ENCODE results near the gene STKLD1. TPM values are rescaled to one million over a fixed set of nuclear protein-coding genes. Genes with fewer than 3 reads are reported as not detected.

Gene STKLD1
- total RNA-seq, 2 experiments from 2014 or later = 0.65 to 2.0 TPM

- ChIA-PET POLR2A (interaction anchor here (0.6 kb wide), 1 partner anchor 152 kb away, joined by 4 read pairs; no protein-coding TSS in a partner anchor), CTCF (interaction anchor here (1.0 kb wide), 1 partner anchor 192 kb away, joined by 4 read pairs; no protein-coding TSS in a partner anchor)
These were observed 40.0 kb upstream of the STKLD1 start, which contains the start of gene SURF6 for GRCh38 chr9:133335924-133336811. Gene SURF6, minus strand, starts transcription at chr9:133336188. Its CDS starts 56 bp downstream, at chr9:133336132.

GRCh38 chr9:133339641-133340040 is 36.5 kb upstream of the STKLD1 start:
- H3K4me3 Mint-ChIP-seq = no peak overlapping the region
- no peaks in the 10 kb centered on the region for H3K27me3 Mint-ChIP-seq

More at GRCh38 chr9:133335924-133336811, 40.0 kb upstream of the STKLD1 start, which contains the start of gene SURF6:
- H3K4me1 Mint-ChIP-seq = peaks cover 53% of the 10 kb centered on the region
- peak; percentile 93 for DNase-seq
- peak within 1 kb of the TSS; percentile 93 for H3K4me3 Mint-ChIP-seq
- H3K27ac Mint-ChIP-seq = peak within 1 kb of the TSS; percentile 94
- H3K36me3 Mint-ChIP-seq (ENCODE audit: low read depth) = peaks cover 50% of the 10 kb centered on the region
- no peaks in the 10 kb centered on the region for H3K27me3 Mint-ChIP-seq
- H3K9me3 Mint-ChIP-seq = no peaks in the 10 kb centered on the region

DNA sequence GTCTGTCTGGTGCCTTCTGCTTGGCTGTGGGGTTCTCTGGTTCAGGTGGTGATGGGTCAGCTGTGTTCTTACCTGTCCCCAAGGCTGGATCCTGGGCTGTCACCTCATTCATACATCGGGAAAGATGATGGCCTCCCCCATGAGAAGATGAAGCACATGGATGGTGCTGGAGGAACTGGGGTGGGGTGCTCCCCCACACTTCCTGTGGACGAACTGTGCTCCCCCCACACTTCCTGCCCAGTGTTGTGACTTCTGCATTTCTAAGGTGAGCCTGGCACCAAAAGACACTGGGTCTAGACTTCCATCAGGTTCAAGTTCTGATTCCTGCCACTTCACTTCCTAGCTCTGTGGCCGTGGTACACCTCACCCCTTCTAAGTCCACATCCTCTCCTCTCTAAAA is 35.9 kb upstream of the STKLD1 start:
- Mint-ChIP-seq H3K27me3 (no peaks in the 10 kb centered on the region), H3K9me3 (no peaks in the 10 kb centered on the region), H3K27ac (peak overlapping the region; percentile 78), H3K36me3 (ENCODE audit: low read depth) (peaks cover 38% of the 10 kb centered on the region), H3K4me1 (peaks cover 43% of the 10 kb centered on the region), H3K4me3 (no peak overlapping the region)
- DNase-seq = no peak
- POLR2A ChIA-PET = no interaction called here
- CTCF ChIA-PET = interaction anchor here (0.8 to 3.2 kb wide), 5 partner anchors 8 to 32 kb away, joined by 3 to 9 read pairs (median 4); partner anchors contain the start of genes MED22 and RPL7A

More at GRCh38 chr9:133339641-133340040, 36.5 kb upstream of the STKLD1 start:
- ChIA-PET POLR2A (no interaction called here), CTCF (interaction anchor here (0.8 to 3.2 kb wide), 4 partner anchors 9 to 32 kb away, joined by 3 to 9 read pairs (median 4); partner anchors contain the start of genes MED22 and RPL7A)
- no peak for DNase-seq
- H3K27ac Mint-ChIP-seq = peak overlapping the region; percentile 78
- peaks cover 48% of the 10 kb centered on the region for H3K4me1 Mint-ChIP-seq
- no peaks in the 10 kb centered on the region for H3K9me3 Mint-ChIP-seq
- peaks cover 38% of the 10 kb centered on the region for H3K36me3 Mint-ChIP-seq (ENCODE audit: low read depth)

GRCh38 chr9:133340916-133341315 is 35.2 kb upstream of the STKLD1 start:
- POLR2A ChIA-PET = no interaction called here
- Mint-ChIP-seq H3K36me3 (ENCODE audit: low read depth) (peaks cover 34% of the 10 kb centered on the region), H3K4me1 (peaks cover 42% of the 10 kb centered on the region), H3K27me3 (no peaks in the 10 kb centered on the region), H3K4me3 (no peak overlapping the region), H3K9me3 (no peaks in the 10 kb centered on the region), H3K27ac (peak overlapping the region; percentile 78)
- CTCF ChIA-PET = interaction anchor here (1.0 to 3.2 kb wide), 3 partner anchors 11 to 30 kb away, joined by 3 to 9 read pairs (median 4); no protein-coding TSS in a partner anchor
- no peak for DNase-seq

DNA sequence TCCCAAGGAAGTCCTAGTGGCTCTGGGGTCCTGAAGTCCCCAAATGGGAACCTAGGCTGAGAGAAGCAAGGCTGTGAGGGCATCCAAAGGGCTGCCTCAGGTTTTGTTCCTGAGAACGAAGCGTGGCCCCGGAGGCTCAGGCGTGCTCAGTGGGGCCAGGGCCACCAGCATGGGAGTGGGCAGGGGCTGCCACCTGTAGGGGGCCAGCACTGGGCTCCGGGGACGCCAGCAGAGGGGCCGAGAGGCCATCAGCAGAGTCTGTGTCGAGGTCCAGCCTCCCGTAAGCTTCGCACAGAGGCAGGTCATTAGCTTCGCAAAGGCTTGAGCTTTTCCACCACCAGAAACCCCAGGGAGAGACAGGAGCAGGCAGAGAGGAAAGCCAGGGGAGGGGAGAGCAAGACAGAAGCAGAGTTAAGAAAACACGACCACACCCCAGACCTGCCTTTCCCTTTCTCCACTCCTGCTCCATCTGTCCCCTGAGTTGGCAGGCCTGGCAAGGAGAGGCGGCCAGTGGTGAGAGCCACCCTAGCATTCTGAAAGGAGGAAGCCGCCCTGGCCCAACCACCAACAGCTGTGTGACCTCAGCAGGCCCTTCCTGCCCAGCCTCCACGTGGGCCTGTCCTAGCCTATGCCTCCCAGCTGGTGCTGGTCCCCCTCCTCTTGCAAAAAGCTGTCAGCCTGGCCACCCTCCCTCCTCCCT is 34.6 kb upstream of the STKLD1 start:
- Mint-ChIP-seq H3K36me3 (ENCODE audit: low read depth) (peaks cover 30% of the 10 kb centered on the region), H3K27me3 (no peaks in the 10 kb centered on the region), H3K9me3 (no peaks in the 10 kb centered on the region), H3K4me1 (peaks cover 41% of the 10 kb centered on the region), H3K27ac (no peak overlapping the region), H3K4me3 (no peak overlapping the region)
- DNase-seq = no peak
- ChIA-PET POLR2A (no interaction called here), CTCF (interaction anchor here (1.0 to 3.2 kb wide), 5 partner anchors 9 to 75 kb away, joined by 3 to 9 read pairs (median 4); no protein-coding TSS in a partner anchor)

DNA sequence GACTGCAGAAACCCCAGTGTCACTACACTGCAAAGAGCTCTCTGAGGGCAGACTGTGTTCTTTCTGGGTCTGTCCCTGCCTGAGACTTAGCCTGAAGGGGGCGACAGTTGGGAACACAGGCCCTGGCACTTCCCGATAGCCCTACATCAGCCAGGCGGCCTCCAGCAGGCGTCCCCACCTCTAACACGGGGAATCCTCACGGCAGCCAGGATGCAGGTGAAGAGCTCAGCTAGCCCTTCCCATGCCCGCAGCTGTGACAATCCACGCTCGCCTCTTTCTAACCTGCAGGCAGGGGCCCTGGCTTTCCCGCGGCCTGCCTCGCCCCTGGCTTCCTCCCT is 34.1 kb upstream of the STKLD1 start:
- no peak overlapping the region for H3K27ac Mint-ChIP-seq
- no peak overlapping the region for H3K4me3 Mint-ChIP-seq

DNA sequence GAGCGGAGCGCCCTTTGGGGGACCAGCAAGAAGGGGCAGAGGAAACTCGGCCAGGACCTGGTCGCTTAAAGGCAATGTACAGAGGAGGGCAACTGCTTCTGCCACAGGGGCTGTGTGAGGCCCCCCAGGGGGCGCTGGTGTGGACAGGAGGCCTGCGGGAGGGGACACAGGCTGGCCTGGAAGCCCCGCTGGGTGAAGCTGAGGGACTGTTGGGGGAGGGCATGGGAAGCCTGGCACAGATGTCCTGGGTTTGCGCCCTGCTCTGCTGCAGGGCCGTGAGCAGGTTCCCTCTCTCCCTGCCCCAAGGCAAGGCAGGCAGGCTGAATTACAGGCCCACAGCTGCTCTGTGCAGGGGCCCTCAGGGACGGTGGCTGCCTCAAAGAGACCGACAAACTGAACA is 33.6 kb upstream of the STKLD1 start:
- ChIA-PET CTCF (interaction anchor here (0.5 to 3.2 kb wide), 7 partner anchors 9 to 74 kb away, joined by 3 to 9 read pairs (median 3); no protein-coding TSS in a partner anchor), POLR2A (no interaction called here)
- Mint-ChIP-seq H3K9me3 (no peaks in the 10 kb centered on the region), H3K4me1 (peaks cover 41% of the 10 kb centered on the region), H3K27me3 (no peaks in the 10 kb centered on the region), H3K36me3 (ENCODE audit: low read depth) (peaks cover 34% of the 10 kb centered on the region), H3K4me3 (no peak overlapping the region), H3K27ac (no peak overlapping the region)
- DNase-seq = no peak

More for the DNA sequence above, 34.1 kb upstream of the STKLD1 start:
- DNase-seq = no peak
- H3K9me3 Mint-ChIP-seq = no peaks in the 10 kb centered on the region
- peaks cover 33% of the 10 kb centered on the region for H3K36me3 Mint-ChIP-seq (ENCODE audit: low read depth)
- CTCF ChIA-PET = interaction anchor here (1.2 to 3.2 kb wide), 5 partner anchors 9 to 75 kb away, joined by 3 to 9 read pairs (median 6); no protein-coding TSS in a partner anchor
- no peaks in the 10 kb centered on the region for H3K27me3 Mint-ChIP-seq
- H3K4me1 Mint-ChIP-seq = peaks cover 41% of the 10 kb centered on the region
- POLR2A ChIA-PET = no interaction called here

- no peak for DNase-seq
- H3K36me3 Mint-ChIP-seq (ENCODE audit: low read depth) = peaks cover 39% of the 10 kb centered on the region
- CTCF ChIA-PET = interaction anchor here (0.8 to 2.1 kb wide), 3 partner anchors 9 to 27 kb away, joined by 3 to 8 read pairs (median 3); no protein-coding TSS in a partner anchor
- no peaks in the 10 kb centered on the region for H3K9me3 Mint-ChIP-seq
- no peak overlapping the region for H3K4me3 Mint-ChIP-seq
- POLR2A ChIA-PET = no interaction called here
- H3K4me1 Mint-ChIP-seq = peaks cover 46% of the 10 kb centered on the region
- H3K27me3 Mint-ChIP-seq = no peaks in the 10 kb centered on the region
- H3K27ac Mint-ChIP-seq = no peak overlapping the region
These were observed 32.1 kb upstream of the STKLD1 start for GRCh38 chr9:133344071-133344470.

DNA sequence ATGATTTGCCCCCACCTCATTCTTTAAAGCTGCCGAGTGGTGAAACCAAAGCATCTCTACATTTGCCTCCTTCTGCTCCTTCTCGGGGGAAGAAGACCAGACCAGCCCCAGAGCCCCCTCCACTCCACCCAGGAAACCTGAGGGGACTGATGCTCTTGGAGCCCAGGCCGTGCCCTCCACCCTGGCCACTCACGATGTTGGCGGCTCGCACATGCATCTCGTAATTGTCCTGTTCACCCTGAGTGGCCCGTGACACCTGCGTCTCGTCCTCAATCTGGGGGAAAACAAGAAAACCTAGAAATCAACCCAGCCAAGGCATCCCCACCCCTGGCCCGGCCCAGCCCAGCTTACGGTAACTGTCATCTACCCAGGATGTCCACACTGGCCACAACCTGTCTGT is 31.2 kb upstream of the STKLD1 start:
- H3K4me3 Mint-ChIP-seq = no peak overlapping the region
- H3K36me3 Mint-ChIP-seq (ENCODE audit: low read depth) = peaks cover 40% of the 10 kb centered on the region
- H3K27me3 Mint-ChIP-seq = no peaks in the 10 kb centered on the region
- ChIA-PET CTCF (no interaction called here), POLR2A (no interaction called here)
- H3K9me3 Mint-ChIP-seq = no peaks in the 10 kb centered on the region
- DNase-seq = no peak
- H3K27ac Mint-ChIP-seq = no peak overlapping the region
- H3K4me1 Mint-ChIP-seq = peaks cover 48% of the 10 kb centered on the region

- H3K27ac Mint-ChIP-seq = no peak overlapping the region
- ChIA-PET CTCF (no interaction called here), POLR2A (no interaction called here)
- H3K4me1 Mint-ChIP-seq = peaks cover 47% of the 10 kb centered on the region
- H3K4me3 Mint-ChIP-seq = no peak overlapping the region
- peaks cover 40% of the 10 kb centered on the region for H3K36me3 Mint-ChIP-seq (ENCODE audit: low read depth)
- H3K27me3 Mint-ChIP-seq = no peaks in the 10 kb centered on the region
- no peak for DNase-seq
- H3K9me3 Mint-ChIP-seq = no peaks in the 10 kb centered on the region
These were observed 30.6 kb upstream of the STKLD1 start for GRCh38 chr9:133345596-133345995.

DNA sequence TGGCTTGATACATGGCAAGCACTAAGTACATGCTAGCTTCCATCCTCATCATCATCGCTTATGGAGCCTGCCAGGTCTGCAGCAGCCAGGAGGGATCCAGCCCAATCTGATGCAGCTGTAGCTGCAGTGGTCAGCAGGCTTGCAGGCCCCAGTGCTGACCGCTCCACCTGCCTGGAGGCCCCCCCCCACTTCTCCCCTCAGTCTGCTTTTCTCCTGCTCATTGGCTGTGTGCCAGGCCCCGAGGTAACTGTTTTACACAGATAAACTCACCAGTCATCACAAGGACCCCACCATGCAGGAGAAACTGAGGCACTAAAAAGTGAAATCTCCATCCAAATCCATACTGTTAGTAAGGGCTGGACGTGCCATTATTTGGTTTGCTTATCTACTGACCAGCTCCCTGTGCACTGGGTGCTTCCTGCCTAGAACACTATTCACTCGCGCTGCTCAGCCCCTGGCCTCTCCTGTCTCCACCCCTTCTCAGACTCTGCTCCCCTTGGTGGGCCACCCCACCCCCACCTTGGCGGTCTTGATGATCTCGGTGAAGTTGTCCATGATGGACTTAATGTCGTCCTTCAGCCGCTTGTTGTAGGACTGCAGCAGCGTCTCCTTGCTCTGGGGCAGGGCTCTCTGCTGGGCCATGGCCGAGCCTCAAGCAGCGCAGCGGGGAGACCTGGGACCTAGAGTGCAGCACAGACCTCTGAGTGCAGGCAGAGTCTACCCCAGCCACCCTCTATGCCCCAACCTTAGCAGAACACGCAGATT is 30.0 kb upstream of the STKLD1 start:
- no peak for DNase-seq
- Mint-ChIP-seq H3K4me1 (peaks cover 44% of the 10 kb centered on the region), H3K4me3 (peak overlapping the region; percentile 90)

GRCh38 chr9:133347515-133347984 is 28.6 kb upstream of the STKLD1 start:
- no peaks in the 10 kb centered on the region for H3K27me3 Mint-ChIP-seq
- DNase-seq = peak; percentile 40
- peak overlapping the region; percentile 100 for H3K4me3 Mint-ChIP-seq
- H3K4me1 Mint-ChIP-seq = peaks cover 43% of the 10 kb centered on the region
- peak overlapping the region; percentile 98 for H3K27ac Mint-ChIP-seq
- POLR2A ChIA-PET = interaction anchor here (0.7 to 2.6 kb wide), 6 partner anchors 10 to 29 kb away, joined by 3 to 17 read pairs (median 4); partner anchors contain the start of gene STKLD1
- H3K9me3 Mint-ChIP-seq = no peaks in the 10 kb centered on the region
- CTCF ChIA-PET = interaction anchor here (0.8 to 1.7 kb wide), 6 partner anchors 8 to 140 kb away, joined by 3 to 8 read pairs (median 4); no protein-coding TSS in a partner anchor
- peaks cover 49% of the 10 kb centered on the region for H3K36me3 Mint-ChIP-seq (ENCODE audit: low read depth)

More for the DNA sequence above, 30.0 kb upstream of the STKLD1 start:
- Mint-ChIP-seq H3K27ac (peak overlapping the region; percentile 87), H3K9me3 (no peaks in the 10 kb centered on the region), H3K27me3 (no peaks in the 10 kb centered on the region), H3K36me3 (ENCODE audit: low read depth) (peaks cover 44% of the 10 kb centered on the region)
- CTCF ChIA-PET = interaction anchor here (1.1 kb wide), 1 partner anchor 16 kb away, joined by 3 read pairs; no protein-coding TSS in a partner anchor
- POLR2A ChIA-PET = no interaction called here
